AG10803 (cell line): Measurements from ENCODE around the gene FUT7.

Experiments
- DNase-seq: peaks from one replicate; pipeline ENCODE4 v3.0.0; 2010; ENCODE audit warnings: low read depth
- H3K4me3 ChIP-seq: 2 replicates; pipeline ENCODE4 v1.5.1; 2011; ENCODE audit warnings: mild to moderate bottlenecking, low read length, control low read depth
- CTCF ChIP-seq: conservative IDR thresholded peaks from 2 replicates; pipeline ENCODE4 v1.5.1; 2011; ENCODE audit warnings: mild to moderate bottlenecking, low read length, control low read depth, inconsistent platforms

The FUT7 gene

GRCh38 chr9:137056739-137057415 lies 25.0 kb upstream of the FUT7 start:
- H3K4me3 ChIP-seq: no peak overlapping the region
- no peak for DNase-seq
- TF ChIP-seq CTCF: no peak

GRCh38 chr9:137055385-137056364 lies 23.8 kb upstream of the FUT7 start:
- peak; percentile 43 for DNase-seq
- no peak for TF ChIP-seq CTCF
- H3K4me3 ChIP-seq: no peak overlapping the region

- no peak overlapping the region for H3K4me3 ChIP-seq
- no peak for TF ChIP-seq CTCF
- no peak for DNase-seq
These were observed 23.1 kb upstream of the FUT7 start for GRCh38 chr9:137054932-137055384.

GRCh38 chr9:137053944-137054931 lies 22.4 kb upstream of the FUT7 start, which contains the start of gene ENTPD2:
Gene ENTPD2 (minus strand): TSS chr9:137054061. CDS start chr9:137053997, 64 bp downstream.
- no peak for DNase-seq
- H3K4me3 ChIP-seq: no peak within 1 kb of the TSS
- no peak for TF ChIP-seq CTCF

- no peak overlapping the region for H3K4me3 ChIP-seq
- DNase-seq: no peak
- no peak for TF ChIP-seq CTCF
These were observed 21.4 kb upstream of the FUT7 start for GRCh38 chr9:137052998-137053943.
